ENCODE data around the gene RHD. TPM values are rescaled to one million over a fixed set of nuclear protein-coding genes. Genes with fewer than 3 reads are reported as not detected.
"Not testable (repeated sequence)": the region's sequence is repeated elsewhere in the genome, so short reads cannot be mapped to it uniquely, and the experiment has no call there.

Gene RHD
- total and polyA plus RNA-seq, 2 experiments from 2014 or later = 0.21 to 0.26 TPM

GRCh38 chr1:25236261-25236660, 36.0 kb upstream of the RHD start:
- H3K27ac ChIP-seq (ENCODE audit: low read depth); H3K36me3 ChIP-seq (ENCODE audit: insufficient read depth); H3K4me2 ChIP-seq; H2AFZ ChIP-seq; H4K20me1 ChIP-seq (replicated peaks; ENCODE audit: insufficient read depth); H3K4me3 Mint-ChIP-seq; H3K9me2 ChIP-seq (ENCODE audit: insufficient read depth); H3K4me3 ChIP-seq; H3K27ac Mint-ChIP-seq; ATAC-seq; DNase-seq (ENCODE audit: low spot score); H3K9me3 Mint-ChIP-seq; H3K27me3 ChIP-seq (ENCODE audit: insufficient read depth): not testable (repeated sequence)
- Mint-ChIP-seq H3K36me3 (ENCODE audit: low read depth) (peaks cover 16% of the 10 kb centered on the region), H3K4me1 (peaks cover 13% of the 10 kb centered on the region), H3K27me3 (ENCODE audit: insufficient read depth, low read depth, poor library complexity) (peaks cover 13% of the 10 kb centered on the region)
- peaks cover 36% of the 10 kb centered on the region for H3K79me2 ChIP-seq (replicated peaks; ENCODE audit: insufficient read depth)
- H3K4me1 ChIP-seq (ENCODE audit: insufficient read depth) = peaks cover 15% of the 10 kb centered on the region
- H3F3A ChIP-seq (replicated peaks; ENCODE audit: low read depth) = peaks cover 11% of the 10 kb centered on the region

GRCh38 chr1:25238046-25238445, 34.3 kb upstream of the RHD start:
- Mint-ChIP-seq H3K4me1 (peaks cover 6% of the 10 kb centered on the region), H3K27me3 (ENCODE audit: insufficient read depth, low read depth, poor library complexity) (peaks cover 13% of the 10 kb centered on the region), H3K36me3 (ENCODE audit: low read depth) (peaks cover 24% of the 10 kb centered on the region), H3K4me3 (no peak overlapping the region), H3K9me3 (no peaks in the 10 kb centered on the region), H3K27ac (no peak overlapping the region)
- Histone ChIP-seq H3K79me2 (replicated peaks; ENCODE audit: insufficient read depth) (peaks cover 26% of the 10 kb centered on the region), H3K27ac (ENCODE audit: low read depth) (no peak overlapping the region), H2AFZ (no peak overlapping the region), H3F3A (replicated peaks; ENCODE audit: low read depth) (peaks cover 11% of the 10 kb centered on the region), H3K4me3 (no peak overlapping the region), H3K27me3 (ENCODE audit: insufficient read depth) (no peaks in the 10 kb centered on the region), H3K4me2 (no peak overlapping the region), H3K36me3 (ENCODE audit: insufficient read depth) (peaks cover 12% of the 10 kb centered on the region; the same call in 1 of the 2 replicates), H4K20me1 (replicated peaks; ENCODE audit: insufficient read depth) (no peaks in the 10 kb centered on the region; the same call in 1 of the 2 replicates), H3K9me2 (ENCODE audit: insufficient read depth) (no peaks in the 10 kb centered on the region), H3K4me1 (ENCODE audit: insufficient read depth) (peaks cover 15% of the 10 kb centered on the region)
- no peak for ATAC-seq
- TF ChIP-seq CTCF (conservative IDR thresholded peaks at IDR 0.05; ENCODE audit: low read depth in 2 of 2) = no peak
- TF ChIP-seq POLR2AphosphoS5 (IDR thresholded peaks at IDR 0.05; ENCODE audit: low read depth) = no peak
- no peak for TF ChIP-seq EZH2 (IDR thresholded peaks at IDR 0.05; ENCODE audit: low read depth, unreplicated experiment)
- no peak for TF ChIP-seq ZNF462 (CRISPR knock-in tag; IDR thresholded peaks at IDR 0.05)
- no peak for TF ChIP-seq JUNB (IDR thresholded peaks at IDR 0.05; ENCODE audit: unreplicated experiment)
- TF ChIP-seq, protein P1, sequence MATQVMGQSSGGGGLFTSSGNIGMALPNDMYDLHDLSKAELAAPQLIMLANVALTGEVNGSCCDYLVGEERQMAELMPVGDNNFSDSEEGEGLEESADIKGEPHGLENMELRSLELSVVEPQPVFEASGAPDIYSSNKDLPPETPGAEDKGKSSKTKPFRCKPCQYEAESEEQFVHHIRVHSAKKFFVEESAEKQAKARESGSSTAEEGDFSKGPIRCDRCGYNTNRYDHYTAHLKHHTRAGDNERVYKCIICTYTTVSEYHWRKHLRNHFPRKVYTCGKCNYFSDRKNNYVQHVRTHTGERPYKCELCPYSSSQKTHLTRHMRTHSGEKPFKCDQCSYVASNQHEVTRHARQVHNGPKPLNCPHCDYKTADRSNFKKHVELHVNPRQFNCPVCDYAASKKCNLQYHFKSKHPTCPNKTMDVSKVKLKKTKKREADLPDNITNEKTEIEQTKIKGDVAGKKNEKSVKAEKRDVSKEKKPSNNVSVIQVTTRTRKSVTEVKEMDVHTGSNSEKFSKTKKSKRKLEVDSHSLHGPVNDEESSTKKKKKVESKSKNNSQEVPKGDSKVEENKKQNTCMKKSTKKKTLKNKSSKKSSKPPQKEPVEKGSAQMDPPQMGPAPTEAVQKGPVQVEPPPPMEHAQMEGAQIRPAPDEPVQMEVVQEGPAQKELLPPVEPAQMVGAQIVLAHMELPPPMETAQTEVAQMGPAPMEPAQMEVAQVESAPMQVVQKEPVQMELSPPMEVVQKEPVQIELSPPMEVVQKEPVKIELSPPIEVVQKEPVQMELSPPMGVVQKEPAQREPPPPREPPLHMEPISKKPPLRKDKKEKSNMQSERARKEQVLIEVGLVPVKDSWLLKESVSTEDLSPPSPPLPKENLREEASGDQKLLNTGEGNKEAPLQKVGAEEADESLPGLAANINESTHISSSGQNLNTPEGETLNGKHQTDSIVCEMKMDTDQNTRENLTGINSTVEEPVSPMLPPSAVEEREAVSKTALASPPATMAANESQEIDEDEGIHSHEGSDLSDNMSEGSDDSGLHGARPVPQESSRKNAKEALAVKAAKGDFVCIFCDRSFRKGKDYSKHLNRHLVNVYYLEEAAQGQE (IDR thresholded peaks at IDR 0.05; ENCODE audit: unreplicated experiment) = no peak
- DNase-seq (ENCODE audit: low spot score) = no peak

All from GM23338 (cell line).